K562 (cell line): ENCODE results near the gene MPG. TPM values are rescaled to one million over a fixed set of nuclear protein-coding genes. Genes with fewer than 3 reads are reported as not detected.

ENCODE experiments used
- BCOR ChIP-seq: fragments of 450-650 bp; IDR thresholded peaks from 2 replicates; pipeline ENCODE4 v1.6.1; 2016
- BRCA1 ChIP-seq, 2 experiments: fragments of 450-650 bp in 1 of 2; sonication (generic) in 1 of 2; formaldehyde crosslinking in 1 of 2; IDR thresholded peaks; 2 replicates each; pipeline versions ENCODE4 v1.5.0 to v1.6.1; 2017 to 2020; ENCODE audit warnings: mild to moderate bottlenecking in 1 of 2, missing genetic modification reagents in 1 of 2
- FOSL1 ChIP-seq: fragments of 200-800 bp; sonication (Bioruptor generic); conservative IDR thresholded peaks from 2 replicates; pipeline ENCODE4 v1.6.1; 2016; ENCODE audit warnings: missing genetic modification characterization, missing compliant biosample characterization
- GATAD2B ChIP-seq: fragments of 450-650 bp; IDR thresholded peaks from 2 replicates; pipeline ENCODE4 v1.6.1; 2017; ENCODE audit warnings: mild to moderate bottlenecking, borderline replicate concordance
- MED1 ChIP-seq: sonication (generic); formaldehyde crosslinking; IDR thresholded peaks from 2 replicates; pipeline ENCODE4 v1.8.1; 2023; ENCODE audit warnings: missing genetic modification reagents, borderline replicate concordance
- NR2C2 ChIP-seq, 2 experiments: fragments of 200-800 bp in 1 of 2; sonication (Bioruptor generic) in 1 of 2; sonication (generic) in 1 of 2; formaldehyde crosslinking in 1 of 2; IDR thresholded peaks; 2 replicates each; pipeline versions ENCODE4 v1.6.1 to v1.8.0; 2016 to 2022; ENCODE audit warnings: mild to moderate bottlenecking in 1 of 2, missing compliant biosample characterization in 1 of 2, missing genetic modification characterization in 1 of 2, missing genetic modification reagents in 1 of 2
- POLR2AphosphoS2 ChIP-seq: IDR thresholded peaks from 2 replicates; pipeline ENCODE4 v1.6.1; 2012; ENCODE audit warnings: low read length, improper control_type of control experiment
- RBFOX2 ChIP-seq: fragments of 200-400 bp; formaldehyde crosslinking; IDR thresholded peaks from 2 replicates; pipeline ENCODE4 v1.6.1; 2017; ENCODE audit warnings: low read depth, mild to moderate bottlenecking, low read length, moderate library complexity
- SAP30 ChIP-seq: fragments of 200-600 bp; sonication (generic); IDR thresholded peaks from 2 replicates; pipeline ENCODE4 v1.6.1; 2012; ENCODE audit warnings: borderline replicate concordance, low read depth, mild to moderate bottlenecking, moderate library complexity, low read length, control low read depth, inconsistent platforms; ENCODE audit not compliant: insufficient read depth, poor library complexity, severe bottlenecking
- TAF1 ChIP-seq: IDR thresholded peaks from 2 replicates; pipeline ENCODE4 v1.6.1; 2011; ENCODE audit warnings: mild to moderate bottlenecking, low read length, moderate library complexity; ENCODE audit not compliant: insufficient read depth, control insufficient read depth, severe bottlenecking; ENCODE audit errors: extremely low read depth
- WHSC1 ChIP-seq: IDR thresholded peaks from one replicate; pipeline ENCODE4 v1.6.1; 2012; ENCODE audit warnings: low read length, control low read depth, inconsistent platforms
- YY1 ChIP-seq, 3 experiments: IDR thresholded peaks; 2 replicates each; pipeline ENCODE4 v1.6.1; 2011; ENCODE audit warnings: low read length in 2 of 3, mild to moderate bottlenecking in 2 of 3, moderate library complexity in 2 of 3, borderline replicate concordance in 1 of 3, control low read depth in 1 of 3, low read depth in 1 of 3; ENCODE audit not compliant: insufficient read depth in 3 of 3, insufficient replicate concordance in 2 of 3, control insufficient read depth in 1 of 3, insufficient read length in 1 of 3; ENCODE audit errors: extremely low read depth in 1 of 3
- polyA plus RNA-seq, 8 experiments: library from polyadenylated mRNA; depleted of rRNA in 4 of 8; stranded (reverse) in 5 of 8; unstranded in 3 of 8; fragments of >200 nt; fragmentation: Nextera tagmentation in 2 of 8; fragmentation: Illumina TruSeq in 1 of 8; extraction: Ambion mirVana in 2 of 8; extraction: Trizol in 1 of 8; gene quantifications; 2 replicates each; pipeline versions ENCODE4 v1.2.1 to v1.2.3, GENCODE V29; 2011 to 2014; ENCODE audit warnings: inconsistent platforms in 1 of 8, missing spikeins in 1 of 8
- total RNA-seq, 7 experiments: library from RNA; depleted of rRNA in 6 of 7; stranded (reverse); fragments of >200 nt in 6 of 7; fragmentation: Illumina TruSeq in 2 of 7; extraction: Trizol in 2 of 7; gene quantifications; 2 replicates each; pipeline versions ENCODE4 v1.2.1 to v1.2.3, GENCODE V29; 2011 to 2021; ENCODE audit warnings: low replicate concordance in 1 of 7
- TF ChIP-seq, protein P1 (sequence below): IDR thresholded peaks from 2 replicates; pipeline ENCODE4 v1.6.1; 2011; ENCODE audit not compliant: insufficient read length; ENCODE audit errors: extremely low read depth
- TF ChIP-seq, protein P2 (sequence below): fragments of 250-450 bp; sonication (Bioruptor Pico); IDR thresholded peaks from 2 replicates; pipeline ENCODE4 v1.5.0; 2021
- TF ChIP-seq, protein P3 (sequence below), 2 experiments: IDR thresholded peaks; 2 replicates each; pipeline ENCODE4 v1.6.1; 2012; ENCODE audit warnings: improper control_type of control experiment in 2 of 2, low read depth in 2 of 2, low read length in 2 of 2, borderline replicate concordance in 1 of 2
- TF ChIP-seq, protein P4 (sequence below): fragments of 200-800 bp; sonication (Bioruptor generic); IDR thresholded peaks from 2 replicates; pipeline ENCODE4 v1.6.1; 2016; ENCODE audit warnings: missing genetic modification characterization, missing compliant biosample characterization

MPG gene
- total and polyA plus RNA-seq, 9 of the 15 experiments (the other 6 are each of a cell fraction or from before 2014, with no cell fraction given) = 0.42 to 226 (median 36.2) TPM

DNA sequence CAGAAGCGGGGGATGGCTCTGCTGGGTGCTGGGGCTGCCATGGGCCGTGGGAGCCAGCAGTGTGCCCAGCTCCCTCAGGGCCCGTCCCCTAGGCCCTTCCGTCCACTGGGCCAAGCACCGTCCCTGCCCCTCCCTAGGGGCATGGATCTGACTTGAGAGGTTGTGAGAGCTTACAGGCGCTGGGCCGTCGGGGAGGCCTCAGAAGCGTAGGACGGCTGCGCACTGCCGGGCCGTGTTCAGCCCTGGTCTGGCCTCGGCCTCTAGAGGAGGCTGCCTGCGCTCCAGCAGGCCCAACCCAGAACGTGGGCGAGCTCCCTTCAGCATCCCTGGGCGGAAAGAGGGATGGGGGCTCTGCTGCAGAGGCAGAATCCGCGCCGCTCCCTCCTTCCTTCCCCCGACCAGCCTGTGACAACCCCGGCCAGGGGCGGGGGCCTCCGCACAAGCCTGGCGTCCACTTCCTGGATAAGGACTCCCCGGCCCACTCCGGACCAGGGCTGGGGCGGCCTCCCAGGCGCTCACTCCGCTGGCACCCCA, 685 bp upstream of the MPG start (continued):
- TF ChIP-seq, protein P1, sequence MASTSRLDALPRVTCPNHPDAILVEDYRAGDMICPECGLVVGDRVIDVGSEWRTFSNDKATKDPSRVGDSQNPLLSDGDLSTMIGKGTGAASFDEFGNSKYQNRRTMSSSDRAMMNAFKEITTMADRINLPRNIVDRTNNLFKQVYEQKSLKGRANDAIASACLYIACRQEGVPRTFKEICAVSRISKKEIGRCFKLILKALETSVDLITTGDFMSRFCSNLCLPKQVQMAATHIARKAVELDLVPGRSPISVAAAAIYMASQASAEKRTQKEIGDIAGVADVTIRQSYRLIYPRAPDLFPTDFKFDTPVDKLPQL = no peak
- TF ChIP-seq RBFOX2 = peak; percentile 60
- no peak for TF ChIP-seq GATAD2B
- TF ChIP-seq, protein P2, sequence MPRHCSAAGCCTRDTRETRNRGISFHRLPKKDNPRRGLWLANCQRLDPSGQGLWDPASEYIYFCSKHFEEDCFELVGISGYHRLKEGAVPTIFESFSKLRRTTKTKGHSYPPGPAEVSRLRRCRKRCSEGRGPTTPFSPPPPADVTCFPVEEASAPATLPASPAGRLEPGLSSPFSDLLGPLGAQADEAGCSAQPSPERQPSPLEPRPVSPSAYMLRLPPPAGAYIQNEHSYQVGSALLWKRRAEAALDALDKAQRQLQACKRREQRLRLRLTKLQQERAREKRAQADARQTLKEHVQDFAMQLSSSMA = no peak
- TF ChIP-seq, protein P3, sequence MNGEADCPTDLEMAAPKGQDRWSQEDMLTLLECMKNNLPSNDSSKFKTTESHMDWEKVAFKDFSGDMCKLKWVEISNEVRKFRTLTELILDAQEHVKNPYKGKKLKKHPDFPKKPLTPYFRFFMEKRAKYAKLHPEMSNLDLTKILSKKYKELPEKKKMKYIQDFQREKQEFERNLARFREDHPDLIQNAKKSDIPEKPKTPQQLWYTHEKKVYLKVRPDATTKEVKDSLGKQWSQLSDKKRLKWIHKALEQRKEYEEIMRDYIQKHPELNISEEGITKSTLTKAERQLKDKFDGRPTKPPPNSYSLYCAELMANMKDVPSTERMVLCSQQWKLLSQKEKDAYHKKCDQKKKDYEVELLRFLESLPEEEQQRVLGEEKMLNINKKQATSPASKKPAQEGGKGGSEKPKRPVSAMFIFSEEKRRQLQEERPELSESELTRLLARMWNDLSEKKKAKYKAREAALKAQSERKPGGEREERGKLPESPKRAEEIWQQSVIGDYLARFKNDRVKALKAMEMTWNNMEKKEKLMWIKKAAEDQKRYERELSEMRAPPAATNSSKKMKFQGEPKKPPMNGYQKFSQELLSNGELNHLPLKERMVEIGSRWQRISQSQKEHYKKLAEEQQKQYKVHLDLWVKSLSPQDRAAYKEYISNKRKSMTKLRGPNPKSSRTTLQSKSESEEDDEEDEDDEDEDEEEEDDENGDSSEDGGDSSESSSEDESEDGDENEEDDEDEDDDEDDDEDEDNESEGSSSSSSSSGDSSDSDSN (IDR thresholded peaks at IDR 0.05; ENCODE audit: borderline replicate concordance in 1 of 2, low read depth in 2 of 2, low read length in 2 of 2) = 0 out of 4 replicates have a peak, but pooled peaks have one; percentile 22 to 50
- TF ChIP-seq MED1 (CRISPR knock-in tag) = no peak
- TF ChIP-seq POLR2AphosphoS2 = no peak
- no peak for TF ChIP-seq FOSL1 (tag)
- TF ChIP-seq SAP30 = no peak
- no peak for TF ChIP-seq WHSC1
- no peak for TF ChIP-seq NR2C2 (CRISPR knock-in tag; IDR thresholded peaks at IDR 0.05)
- TF ChIP-seq NR2C2 (tag; IDR thresholded peaks at IDR 0.05) = no peak
- 0 out of 2 replicates have a peak, but pooled peaks have one; percentile 18 for TF ChIP-seq BCOR
- peak in 1 of 3 experiments; percentile 29 for TF ChIP-seq YY1 (IDR thresholded peaks at IDR 0.05; ENCODE audit: borderline replicate concordance in 1 of 3, control insufficient read depth in 1 of 3, extremely low read depth in 1 of 3, insufficient read depth in 3 of 3, insufficient read length in 1 of 3, insufficient replicate concordance in 2 of 3, low read depth in 1 of 3, low read length in 2 of 3)
- no peak for TF ChIP-seq BRCA1 (IDR thresholded peaks at IDR 0.05)
- TF ChIP-seq BRCA1 (CRISPR knock-in tag; IDR thresholded peaks at IDR 0.05) = no peak
- peak; percentile 13 for TF ChIP-seq TAF1
- TF ChIP-seq, protein P4, sequence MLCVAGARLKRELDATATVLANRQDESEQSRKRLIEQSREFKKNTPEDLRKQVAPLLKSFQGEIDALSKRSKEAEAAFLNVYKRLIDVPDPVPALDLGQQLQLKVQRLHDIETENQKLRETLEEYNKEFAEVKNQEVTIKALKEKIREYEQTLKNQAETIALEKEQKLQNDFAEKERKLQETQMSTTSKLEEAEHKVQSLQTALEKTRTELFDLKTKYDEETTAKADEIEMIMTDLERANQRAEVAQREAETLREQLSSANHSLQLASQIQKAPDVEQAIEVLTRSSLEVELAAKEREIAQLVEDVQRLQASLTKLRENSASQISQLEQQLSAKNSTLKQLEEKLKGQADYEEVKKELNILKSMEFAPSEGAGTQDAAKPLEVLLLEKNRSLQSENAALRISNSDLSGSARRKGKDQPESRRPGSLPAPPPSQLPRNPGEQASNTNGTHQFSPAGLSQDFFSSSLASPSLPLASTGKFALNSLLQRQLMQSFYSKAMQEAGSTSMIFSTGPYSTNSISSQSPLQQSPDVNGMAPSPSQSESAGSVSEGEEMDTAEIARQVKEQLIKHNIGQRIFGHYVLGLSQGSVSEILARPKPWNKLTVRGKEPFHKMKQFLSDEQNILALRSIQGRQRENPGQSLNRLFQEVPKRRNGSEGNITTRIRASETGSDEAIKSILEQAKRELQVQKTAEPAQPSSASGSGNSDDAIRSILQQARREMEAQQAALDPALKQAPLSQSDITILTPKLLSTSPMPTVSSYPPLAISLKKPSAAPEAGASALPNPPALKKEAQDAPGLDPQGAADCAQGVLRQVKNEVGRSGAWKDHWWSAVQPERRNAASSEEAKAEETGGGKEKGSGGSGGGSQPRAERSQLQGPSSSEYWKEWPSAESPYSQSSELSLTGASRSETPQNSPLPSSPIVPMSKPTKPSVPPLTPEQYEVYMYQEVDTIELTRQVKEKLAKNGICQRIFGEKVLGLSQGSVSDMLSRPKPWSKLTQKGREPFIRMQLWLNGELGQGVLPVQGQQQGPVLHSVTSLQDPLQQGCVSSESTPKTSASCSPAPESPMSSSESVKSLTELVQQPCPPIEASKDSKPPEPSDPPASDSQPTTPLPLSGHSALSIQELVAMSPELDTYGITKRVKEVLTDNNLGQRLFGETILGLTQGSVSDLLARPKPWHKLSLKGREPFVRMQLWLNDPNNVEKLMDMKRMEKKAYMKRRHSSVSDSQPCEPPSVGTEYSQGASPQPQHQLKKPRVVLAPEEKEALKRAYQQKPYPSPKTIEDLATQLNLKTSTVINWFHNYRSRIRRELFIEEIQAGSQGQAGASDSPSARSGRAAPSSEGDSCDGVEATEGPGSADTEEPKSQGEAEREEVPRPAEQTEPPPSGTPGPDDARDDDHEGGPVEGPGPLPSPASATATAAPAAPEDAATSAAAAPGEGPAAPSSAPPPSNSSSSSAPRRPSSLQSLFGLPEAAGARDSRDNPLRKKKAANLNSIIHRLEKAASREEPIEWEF (CRISPR knock-in tag) = no peak
